ENCODE results near the gene IRF4.
"Not testable (repeated sequence)": the region's sequence is repeated elsewhere in the genome, so short reads cannot be mapped to it uniquely, and the experiment has no call there.

IRF4 gene

DNA sequence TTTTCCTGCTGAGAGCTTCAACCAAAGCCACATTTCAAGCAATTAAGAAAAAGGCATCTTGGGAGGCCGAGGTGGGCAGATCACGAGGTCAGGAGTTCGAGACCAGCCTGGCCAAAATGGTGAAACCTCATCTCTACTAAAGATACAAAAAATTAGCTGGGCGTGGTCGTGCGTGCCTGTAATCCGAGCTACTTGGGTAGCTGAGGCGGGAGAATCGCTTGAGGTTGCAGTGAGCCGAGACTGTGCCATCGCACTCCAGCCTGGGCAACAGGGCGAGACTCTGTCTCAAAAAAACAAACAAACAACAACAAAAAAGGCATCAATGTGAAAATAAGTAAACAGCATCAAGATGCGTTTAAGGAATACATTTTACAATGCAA is 13.9 kb upstream of the IRF4 start:
- H3K36me3 ChIP-seq (ENCODE audit: control insufficient read depth, insufficient read depth, low read length); H3K27me3 ChIP-seq (ENCODE audit: control insufficient read depth, insufficient read depth, low read length); DNase-seq (ENCODE audit: low read depth, low spot score); H3K4me1 ChIP-seq (ENCODE audit: control insufficient read depth, insufficient read depth, low read length); H3K4me3 ChIP-seq (ENCODE audit: low read length); H3K27ac ChIP-seq (ENCODE audit: low read length); H3K9me3 ChIP-seq (ENCODE audit: control insufficient read depth, insufficient read depth, low read length): not testable (repeated sequence)
- WGBS (ENCODE audit: insufficient coverage, insufficient read length): no CpG with 5 or more reads among the region's 13 CpGs

- no peaks in the 10 kb centered on the region for H3K9me3 ChIP-seq (ENCODE audit: control insufficient read depth, insufficient read depth, low read length)
- H3K4me3 ChIP-seq (ENCODE audit: low read length): no peak overlapping the region
- no CpG with 5 or more reads among the region's 24 CpGs for WGBS (ENCODE audit: insufficient coverage, insufficient read length)
- no peak for DNase-seq (ENCODE audit: low read depth, low spot score)
- peaks cover 3% of the 10 kb centered on the region for H3K4me1 ChIP-seq (ENCODE audit: control insufficient read depth, insufficient read depth, low read length)
- H3K27me3 ChIP-seq (ENCODE audit: control insufficient read depth, insufficient read depth, low read length): no peaks in the 10 kb centered on the region
- no peak overlapping the region for H3K27ac ChIP-seq (ENCODE audit: low read length)
- no peaks in the 10 kb centered on the region for H3K36me3 ChIP-seq (ENCODE audit: control insufficient read depth, insufficient read depth, low read length)
Observed at GRCh38 chr6:378090-378957, 13.2 kb upstream of the IRF4 start.

DNA sequence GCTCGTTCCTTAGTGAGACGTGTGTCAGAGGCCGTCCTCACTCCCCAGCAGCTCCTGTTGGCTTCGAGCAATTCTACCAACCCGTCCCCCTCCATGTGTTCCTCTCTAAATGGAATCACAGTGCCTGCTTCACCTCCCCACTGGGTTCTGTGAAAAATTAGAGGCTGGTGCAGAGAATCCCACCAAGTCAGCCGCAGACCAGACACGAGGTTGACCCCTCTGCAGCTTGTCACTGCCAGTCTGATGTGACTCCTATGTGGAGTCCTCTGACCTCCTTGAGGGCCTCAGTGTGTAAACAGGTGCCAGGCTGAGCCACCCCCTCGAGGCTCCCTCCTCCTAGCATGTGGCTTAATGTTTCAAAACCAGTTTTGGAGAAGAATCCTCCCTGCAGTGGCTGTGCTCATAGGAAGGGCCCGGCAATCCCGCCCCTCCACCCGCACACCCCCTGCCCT is 12.6 kb upstream of the IRF4 start:
- H3K9me3 ChIP-seq (ENCODE audit: control insufficient read depth, insufficient read depth, low read length): no peaks in the 10 kb centered on the region
- H3K4me3 ChIP-seq (ENCODE audit: low read length): no peak overlapping the region
- DNase-seq (ENCODE audit: low read depth, low spot score): no peak
- no peaks in the 10 kb centered on the region for H3K36me3 ChIP-seq (ENCODE audit: control insufficient read depth, insufficient read depth, low read length)
- no CpG with 5 or more reads among the region's 11 CpGs for WGBS (ENCODE audit: insufficient coverage, insufficient read length)
- no peaks in the 10 kb centered on the region for H3K27me3 ChIP-seq (ENCODE audit: control insufficient read depth, insufficient read depth, low read length)
- 0 out of 2 replicates have a peak, but pooled peaks cover under 1% of the 10 kb centered on the region for H3K4me1 ChIP-seq (ENCODE audit: control insufficient read depth, insufficient read depth, low read length)
- H3K27ac ChIP-seq (ENCODE audit: low read length): no peak overlapping the region

DNA sequence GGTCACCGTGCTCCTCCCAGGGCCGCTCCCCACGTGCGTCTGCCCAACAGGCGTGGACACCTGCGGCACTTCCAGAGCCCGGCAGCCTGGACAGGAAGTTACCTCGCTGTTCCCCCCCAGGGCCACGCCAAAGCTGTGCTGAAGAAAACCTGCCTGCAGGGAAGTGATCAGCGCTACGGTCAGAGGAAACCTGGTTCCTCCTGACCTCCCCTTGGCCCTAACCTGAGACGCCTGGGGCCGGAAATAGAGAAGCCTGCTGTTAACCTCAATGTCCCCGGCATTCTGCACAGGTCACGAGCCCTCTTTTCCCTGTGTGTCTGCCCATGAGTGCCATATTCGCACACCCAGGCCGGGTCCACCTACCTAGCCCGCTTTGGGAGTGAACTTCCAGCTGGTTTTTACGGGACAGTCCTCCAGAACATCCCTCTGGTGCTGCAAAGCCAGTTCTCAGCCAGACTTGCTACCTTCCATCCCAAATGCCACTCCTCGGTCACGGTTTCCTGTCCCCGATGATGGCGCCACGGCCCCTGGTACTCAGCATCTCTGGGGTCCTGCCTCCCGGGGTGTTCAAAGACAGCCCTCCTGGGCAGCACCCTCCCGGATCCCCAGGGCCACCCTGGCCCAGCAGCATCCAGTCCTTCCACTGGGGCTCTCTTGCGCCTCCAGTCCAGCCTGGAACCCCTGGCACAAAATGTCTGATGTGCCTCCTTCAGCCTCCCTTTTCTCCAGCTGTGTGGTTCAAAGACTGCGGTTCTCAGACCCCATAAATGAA is 12.0 kb upstream of the IRF4 start:
- H3K4me3 ChIP-seq (ENCODE audit: low read length): no peak overlapping the region
- H3K27me3 ChIP-seq (ENCODE audit: control insufficient read depth, insufficient read depth, low read length): no peaks in the 10 kb centered on the region
- no peaks in the 10 kb centered on the region for H3K36me3 ChIP-seq (ENCODE audit: control insufficient read depth, insufficient read depth, low read length)
- DNase-seq (ENCODE audit: low read depth, low spot score): no peak
- H3K9me3 ChIP-seq (ENCODE audit: control insufficient read depth, insufficient read depth, low read length): no peaks in the 10 kb centered on the region
- H3K4me1 ChIP-seq (ENCODE audit: control insufficient read depth, insufficient read depth, low read length): no peaks in the 10 kb centered on the region
- no peak overlapping the region for H3K27ac ChIP-seq (ENCODE audit: low read length)
- WGBS (ENCODE audit: insufficient coverage, insufficient read length): no CpG with 5 or more reads among the region's 28 CpGs

GRCh38 chr6:380234-381218 is 11.0 kb upstream of the IRF4 start:
- Histone ChIP-seq H3K4me3 (ENCODE audit: low read length) (no peak overlapping the region), H3K36me3 (ENCODE audit: control insufficient read depth, insufficient read depth, low read length) (no peaks in the 10 kb centered on the region), H3K4me1 (ENCODE audit: control insufficient read depth, insufficient read depth, low read length) (no peaks in the 10 kb centered on the region), H3K9me3 (ENCODE audit: control insufficient read depth, insufficient read depth, low read length) (no peaks in the 10 kb centered on the region), H3K27me3 (ENCODE audit: control insufficient read depth, insufficient read depth, low read length) (no peaks in the 10 kb centered on the region), H3K27ac (ENCODE audit: low read length) (no peak overlapping the region)
- DNase-seq (ENCODE audit: low read depth, low spot score): no peak
- WGBS (ENCODE audit: insufficient coverage, insufficient read length): no CpG with 5 or more reads among the region's 26 CpGs

GRCh38 chr6:381742-382461 is 9.7 kb upstream of the IRF4 start:
- Histone ChIP-seq H3K27ac (ENCODE audit: low read length) (no peak overlapping the region), H3K9me3 (ENCODE audit: control insufficient read depth, insufficient read depth, low read length) (no peaks in the 10 kb centered on the region), H3K4me3 (ENCODE audit: low read length) (no peak overlapping the region), H3K36me3 (ENCODE audit: control insufficient read depth, insufficient read depth, low read length) (no peaks in the 10 kb centered on the region), H3K27me3 (ENCODE audit: control insufficient read depth, insufficient read depth, low read length) (no peaks in the 10 kb centered on the region), H3K4me1 (ENCODE audit: control insufficient read depth, insufficient read depth, low read length) (no peaks in the 10 kb centered on the region)
- no CpG with 5 or more reads among the region's 17 CpGs for WGBS (ENCODE audit: insufficient coverage, insufficient read length)
- DNase-seq (ENCODE audit: low read depth, low spot score): no peak

- Histone ChIP-seq H3K4me1 (ENCODE audit: control insufficient read depth, insufficient read depth, low read length) (no peaks in the 10 kb centered on the region), H3K27me3 (ENCODE audit: control insufficient read depth, insufficient read depth, low read length) (no peaks in the 10 kb centered on the region), H3K9me3 (ENCODE audit: control insufficient read depth, insufficient read depth, low read length) (no peaks in the 10 kb centered on the region), H3K36me3 (ENCODE audit: control insufficient read depth, insufficient read depth, low read length) (no peaks in the 10 kb centered on the region), H3K4me3 (ENCODE audit: low read length) (no peak overlapping the region), H3K27ac (ENCODE audit: low read length) (no peak overlapping the region)
- no peak for DNase-seq (ENCODE audit: low read depth, low spot score)
- whole genome bisulfite sequencing (ENCODE audit: insufficient coverage, insufficient read length): no CpG with 5 or more reads among the region's 22 CpGs
Observed at GRCh38 chr6:382883-383810, 8.4 kb upstream of the IRF4 start.

- Histone ChIP-seq H3K4me1 (ENCODE audit: control insufficient read depth, insufficient read depth, low read length) (no peaks in the 10 kb centered on the region), H3K4me3 (ENCODE audit: low read length) (no peak overlapping the region), H3K9me3 (ENCODE audit: control insufficient read depth, insufficient read depth, low read length) (no peaks in the 10 kb centered on the region), H3K27me3 (ENCODE audit: control insufficient read depth, insufficient read depth, low read length) (no peaks in the 10 kb centered on the region), H3K36me3 (ENCODE audit: control insufficient read depth, insufficient read depth, low read length) (no peaks in the 10 kb centered on the region), H3K27ac (ENCODE audit: low read length) (no peak overlapping the region)
- DNase-seq (ENCODE audit: low read depth, low spot score): no peak
- WGBS (ENCODE audit: insufficient coverage, insufficient read length): no CpG with 5 or more reads among the region's 3 CpGs
Observed at GRCh38 chr6:383856-384255, 7.7 kb upstream of the IRF4 start.

- no peaks in the 10 kb centered on the region for H3K4me1 ChIP-seq (ENCODE audit: control insufficient read depth, insufficient read depth, low read length)
- no peak overlapping the region for H3K4me3 ChIP-seq (ENCODE audit: low read length)
- WGBS (ENCODE audit: insufficient coverage, insufficient read length): no CpG with 5 or more reads among the region's 6 CpGs
- peaks cover 3% of the 10 kb centered on the region; the same call in 1 of the 2 replicates for H3K27me3 ChIP-seq (ENCODE audit: control insufficient read depth, insufficient read depth, low read length)
- no peak for DNase-seq (ENCODE audit: low read depth, low spot score)
- no peak overlapping the region for H3K27ac ChIP-seq (ENCODE audit: low read length)
- no peaks in the 10 kb centered on the region for H3K36me3 ChIP-seq (ENCODE audit: control insufficient read depth, insufficient read depth, low read length)
- no peaks in the 10 kb centered on the region for H3K9me3 ChIP-seq (ENCODE audit: control insufficient read depth, insufficient read depth, low read length)
Observed at GRCh38 chr6:384898-385297, 6.7 kb upstream of the IRF4 start.
